Trophoblast cell (in vitro differentiated cells and primary cell): ENCODE results near the gene FRMD1.

ENCODE experiments used
- DNase-seq, 2 donors: peaks; one replicate each; pipeline ENCODE4 v3.0.0-alpha.2; 2016
- H2AFZ ChIP-seq: 2 replicates; pipeline ENCODE4 v1.6.1; 2013; ENCODE audit warnings: low read length, moderate library complexity, mild to moderate bottlenecking; ENCODE audit not compliant: insufficient read depth, poor library complexity
- H2AK5ac ChIP-seq: 2 replicates; pipeline ENCODE4 v1.6.1; 2013; ENCODE audit warnings: mild to moderate bottlenecking, low read length
- H2BK120ac ChIP-seq: 2 replicates; pipeline ENCODE4 v1.6.1; 2013; ENCODE audit warnings: low read length, mild to moderate bottlenecking, moderate library complexity; ENCODE audit not compliant: insufficient read depth, poor library complexity
- H2BK12ac ChIP-seq: 2 replicates; pipeline ENCODE4 v1.6.1; 2013; ENCODE audit warnings: mild to moderate bottlenecking, low read length, moderate library complexity
- H2BK5ac ChIP-seq: 2 replicates; pipeline ENCODE4 v1.6.1; 2013; ENCODE audit warnings: low read length, low read depth, moderate library complexity, mild to moderate bottlenecking; ENCODE audit not compliant: poor library complexity
- H3K14ac ChIP-seq: 2 replicates; pipeline ENCODE4 v1.6.1; 2013; ENCODE audit warnings: mild to moderate bottlenecking, low read length
- H3K18ac ChIP-seq: 2 replicates; pipeline ENCODE4 v1.6.1; 2013; ENCODE audit warnings: mild to moderate bottlenecking, low read length
- H3K23ac ChIP-seq: 2 replicates; pipeline ENCODE4 v1.6.1; 2013; ENCODE audit warnings: low read length
- H3K27ac ChIP-seq: 2 replicates; pipeline ENCODE4 v1.5.1; 2013; ENCODE audit warnings: low read depth, mild to moderate bottlenecking, inconsistent platforms, low read length, moderate library complexity
- H3K27me3 ChIP-seq: 2 replicates; pipeline ENCODE4 v1.6.1; 2013; ENCODE audit warnings: inconsistent platforms, mild to moderate bottlenecking, low read length, moderate library complexity; ENCODE audit not compliant: insufficient read depth
- H3K36me3 ChIP-seq, 2 experiments: 1 replicate in 1 of 2; 2 replicates in 1 of 2; pipeline ENCODE4 v1.6.1; 2013; ENCODE audit warnings: low read length in 2 of 2, mild to moderate bottlenecking in 2 of 2, moderate library complexity in 1 of 2; ENCODE audit not compliant: insufficient read depth in 2 of 2, control insufficient read depth in 1 of 2
- H3K4ac ChIP-seq: 2 replicates; pipeline ENCODE4 v1.6.1; 2013; ENCODE audit warnings: low read depth, mild to moderate bottlenecking, low read length, moderate library complexity
- H3K4me1 ChIP-seq, 2 experiments: 1 replicate in 1 of 2; 2 replicates in 1 of 2; pipeline ENCODE4 v1.6.1; 2013; ENCODE audit warnings: low read length in 2 of 2, mild to moderate bottlenecking in 2 of 2, moderate library complexity in 1 of 2; ENCODE audit not compliant: insufficient read depth in 2 of 2, control insufficient read depth in 1 of 2
- H3K4me2 ChIP-seq: 2 replicates; pipeline ENCODE4 v1.6.1; 2013; ENCODE audit warnings: inconsistent platforms, mild to moderate bottlenecking, low read length, moderate library complexity
- H3K4me3 ChIP-seq: 2 replicates; pipeline ENCODE4 v1.5.1; 2013; ENCODE audit warnings: mild to moderate bottlenecking, low read depth, low read length, inconsistent platforms
- H3K79me1 ChIP-seq: one replicate; pipeline ENCODE4 v1.6.1; 2013; ENCODE audit warnings: low read length
- H3K79me2 ChIP-seq: 2 replicates; pipeline ENCODE4 v1.6.1; 2013; ENCODE audit warnings: low read length, mild to moderate bottlenecking; ENCODE audit not compliant: control insufficient read depth, insufficient read depth, poor library complexity
- H3K9ac ChIP-seq: 2 replicates; pipeline ENCODE4 v1.6.1; 2013; ENCODE audit warnings: mild to moderate bottlenecking, low read length
- H3K9me3 ChIP-seq: 2 replicates; pipeline ENCODE4 v1.6.1; 2013; ENCODE audit warnings: low read depth, mild to moderate bottlenecking, control low read depth, inconsistent platforms, low read length; ENCODE audit not compliant: insufficient read depth
- H4K12ac ChIP-seq: 2 replicates; pipeline ENCODE4 v1.6.1; 2013; ENCODE audit warnings: low read depth, mild to moderate bottlenecking, low read length, moderate library complexity
- H4K8ac ChIP-seq: 2 replicates; pipeline ENCODE4 v1.6.1; 2013; ENCODE audit warnings: low read depth, mild to moderate bottlenecking, low read length, moderate library complexity
- H4K91ac ChIP-seq: one replicate; pipeline ENCODE4 v1.6.1; 2013; ENCODE audit warnings: low read depth, mild to moderate bottlenecking, low read length, moderate library complexity
- whole genome bisulfite sequencing: extraction: QIAGEN DNeasy Blood & Tissue Kit; methylation state at CpG from one replicate; pipeline ENCODE4 v1.1.7; 2013; ENCODE audit warnings: missing lambda C conversion rate; ENCODE audit not compliant: insufficient read length, insufficient coverage; ENCODE audit errors: extremely low coverage; 5-methylcytosine and 5-hydroxymethylcytosine counted together

Gene FRMD1

DNA sequence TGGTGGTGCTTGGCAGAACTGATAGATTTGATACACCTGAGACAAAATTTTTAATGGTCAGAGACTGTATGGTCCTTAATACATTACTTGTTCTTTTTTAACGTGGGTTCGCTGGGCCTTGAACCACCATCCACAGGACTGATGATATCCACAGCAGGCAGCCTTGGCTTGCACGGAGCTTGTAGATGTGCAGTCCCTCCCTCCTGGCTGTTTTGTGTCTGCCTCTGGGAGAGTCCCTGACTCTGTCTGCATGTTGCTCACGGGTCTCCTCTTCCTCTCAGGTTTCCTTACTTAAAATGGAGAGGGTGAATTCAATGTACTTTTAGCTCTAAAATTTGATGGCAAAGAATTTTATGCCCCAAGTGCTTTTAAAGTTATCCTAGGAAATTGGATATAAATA, 64.0 kb downstream of the FRMD1 start:
- H3K23ac ChIP-seq, result no peak overlapping the region
- no peaks in the 10 kb centered on the region for H3K36me3 ChIP-seq
- H4K8ac ChIP-seq, result no peak overlapping the region
- H3K4me3 ChIP-seq, result no peak overlapping the region
- H3K14ac ChIP-seq, result no peak overlapping the region
- no peak overlapping the region for H4K91ac ChIP-seq
- no peak overlapping the region for H3K9ac ChIP-seq
- no CpG with 5 or more reads among the region's 4 CpGs for WGBS
- H3K4ac ChIP-seq, result no peak overlapping the region
- no peak overlapping the region for H2BK12ac ChIP-seq
- H3K9me3 ChIP-seq, result peaks cover 8% of the 10 kb centered on the region
- H3K18ac ChIP-seq, result no peak overlapping the region
- H3K79me1 ChIP-seq, result no peaks in the 10 kb centered on the region
- H4K12ac ChIP-seq, result no peak overlapping the region
- no peaks in the 10 kb centered on the region for H3K27me3 ChIP-seq
- H2BK5ac ChIP-seq, result no peak overlapping the region
- no peak overlapping the region for H2BK120ac ChIP-seq
- no peak overlapping the region for H3K27ac ChIP-seq
- peaks cover 4 to 6% of the 10 kb centered on the region in 2 experiments for H3K4me1 ChIP-seq
- DNase-seq, result no peak
- no peak overlapping the region for H2AK5ac ChIP-seq
- no peak overlapping the region for H2AFZ ChIP-seq
- H3K79me2 ChIP-seq, result no peaks in the 10 kb centered on the region
- no peak overlapping the region for H3K4me2 ChIP-seq

DNA sequence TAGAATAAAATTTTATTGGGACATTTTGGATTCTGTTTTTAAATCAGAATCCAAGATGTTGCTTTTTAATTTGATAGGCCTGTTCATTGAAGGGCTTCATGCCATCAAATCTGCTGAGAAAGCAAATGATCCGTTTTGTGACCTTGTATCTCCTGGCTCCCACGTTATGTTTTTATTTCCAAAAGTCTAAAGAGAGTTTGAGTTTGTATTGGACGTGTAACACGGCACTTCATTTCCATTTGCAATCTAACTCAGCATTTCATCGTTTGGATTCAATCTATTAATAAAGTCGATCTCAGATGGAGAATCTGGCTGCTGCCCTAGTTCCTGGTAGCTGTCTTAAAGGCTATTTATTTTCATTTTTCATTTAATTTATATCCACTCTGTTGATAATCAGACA, 64.6 kb downstream of the FRMD1 start:
- Histone ChIP-seq H4K91ac (no peak overlapping the region), H4K12ac (no peak overlapping the region), H3K79me1 (no peaks in the 10 kb centered on the region), H3K4me3 (no peak overlapping the region), H3K14ac (no peak overlapping the region), H3K23ac (no peak overlapping the region), H3K4me1 (peaks cover 4 to 6% of the 10 kb centered on the region in 2 experiments), H2BK5ac (no peak overlapping the region), H2AFZ (no peak overlapping the region), H3K4ac (no peak overlapping the region), H3K27me3 (no peaks in the 10 kb centered on the region), H3K9me3 (peaks cover 8% of the 10 kb centered on the region), H3K9ac (no peak overlapping the region), H3K18ac (no peak overlapping the region), H3K36me3 (no peaks in the 10 kb centered on the region), H3K4me2 (no peak overlapping the region), H3K27ac (no peak overlapping the region), H2BK12ac (no peak overlapping the region), H4K8ac (no peak overlapping the region), H2AK5ac (no peak overlapping the region), H2BK120ac (no peak overlapping the region), H3K79me2 (no peaks in the 10 kb centered on the region)
- no CpG with 5 or more reads among the region's 6 CpGs for WGBS
- no peak for DNase-seq

GRCh38 chr6:168013250-168013915, 65.6 kb downstream of the FRMD1 start:
- Histone ChIP-seq H4K12ac (no peak overlapping the region), H3K9me3 (peaks cover 6% of the 10 kb centered on the region), H3K14ac (no peak overlapping the region), H3K4me2 (no peak overlapping the region), H4K91ac (no peak overlapping the region), H4K8ac (no peak overlapping the region), H2BK12ac (no peak overlapping the region), H3K27me3 (no peaks in the 10 kb centered on the region), H2BK120ac (no peak overlapping the region), H3K23ac (no peak overlapping the region), H3K79me1 (no peaks in the 10 kb centered on the region), H3K36me3 (no peaks in the 10 kb centered on the region), H2AFZ (no peak overlapping the region), H3K9ac (no peak overlapping the region), H2BK5ac (no peak overlapping the region), H2AK5ac (no peak overlapping the region), H3K79me2 (no peaks in the 10 kb centered on the region), H3K4ac (no peak overlapping the region), H3K4me1 (peaks cover 4 to 6% of the 10 kb centered on the region in 2 experiments), H3K4me3 (no peak overlapping the region), H3K27ac (no peak overlapping the region), H3K18ac (no peak overlapping the region)
- no peak for DNase-seq
- no CpG with 5 or more reads among the region's 7 CpGs for WGBS

GRCh38 chr6:168012431-168013249, 66.4 kb downstream of the FRMD1 start:
- Histone ChIP-seq H2BK12ac (no peak overlapping the region), H3K23ac (no peak overlapping the region), H3K79me2 (no peaks in the 10 kb centered on the region), H3K14ac (no peak overlapping the region), H3K4me1 (peaks cover 4 to 6% of the 10 kb centered on the region in 2 experiments), H3K9ac (no peak overlapping the region), H2BK120ac (no peak overlapping the region), H4K91ac (no peak overlapping the region), H3K27ac (no peak overlapping the region), H3K18ac (no peak overlapping the region), H3K4me2 (no peak overlapping the region), H3K4ac (no peak overlapping the region), H4K12ac (no peak overlapping the region), H2BK5ac (no peak overlapping the region), H4K8ac (no peak overlapping the region), H3K9me3 (peaks cover 6% of the 10 kb centered on the region), H3K4me3 (no peak overlapping the region), H3K27me3 (no peaks in the 10 kb centered on the region), H2AK5ac (no peak overlapping the region), H2AFZ (no peak overlapping the region), H3K79me1 (no peaks in the 10 kb centered on the region), H3K36me3 (no peaks in the 10 kb centered on the region)
- WGBS, result no CpG with 5 or more reads among the region's 13 CpGs
- DNase-seq, result no peak
